GM18519 (cell line): ENCODE measurements around the gene PIWIL4.
A peak's percentile ranks its signal among the peaks of the same experiment; 100 is the strongest.
"Not testable (repeated sequence)": the region's sequence is repeated elsewhere in the genome, so short reads cannot be mapped to it uniquely, and the experiment has no call there.

ENCODE experiments used
- ATAC-seq: cut with Tn5 transposase; IDR thresholded peaks from one replicate; pipeline ENCODE4 v1.9.1; 2021; ENCODE audit warnings: mild to moderate bottlenecking, moderate library complexity; ENCODE audit not compliant: unreplicated experiment, low FRiP score

PIWIL4 gene

GRCh38 chr11:94546162-94546470 lies 21.1 kb upstream of the PIWIL4 start:
- ATAC-seq, result no peak

GRCh38 chr11:94546886-94547285 lies 20.3 kb upstream of the PIWIL4 start:
- no peak for ATAC-seq

GRCh38 chr11:94549146-94549545 lies 18.0 kb upstream of the PIWIL4 start:
- no peak for ATAC-seq

GRCh38 chr11:94550513-94550912 lies 16.7 kb upstream of the PIWIL4 start:
- no peak for ATAC-seq

- ATAC-seq, result no peak
These were observed 13.2 kb upstream of the PIWIL4 start for GRCh38 chr11:94553938-94554337.

GRCh38 chr11:94555752-94556329 lies 11.3 kb upstream of the PIWIL4 start:
- ATAC-seq, result not testable (repeated sequence)

- no peak for ATAC-seq
These were observed 9.7 kb upstream of the PIWIL4 start for GRCh38 chr11:94557421-94557820.

GRCh38 chr11:94557992-94558391 lies 9.2 kb upstream of the PIWIL4 start:
- no peak for ATAC-seq

GRCh38 chr11:94558468-94558867 lies 8.7 kb upstream of the PIWIL4 start:
- no peak for ATAC-seq

GRCh38 chr11:94558932-94559331 lies 8.2 kb upstream of the PIWIL4 start:
- ATAC-seq, result no peak

- no peak for ATAC-seq
These were observed 7.8 kb upstream of the PIWIL4 start for GRCh38 chr11:94559361-94559760.

GRCh38 chr11:94560834-94561233 lies 6.3 kb upstream of the PIWIL4 start:
- no peak for ATAC-seq

GRCh38 chr11:94563176-94563847 lies 3.9 kb upstream of the PIWIL4 start:
- ATAC-seq, result no peak

GRCh38 chr11:94563848-94564467 lies 3.2 kb upstream of the PIWIL4 start:
- ATAC-seq, result no peak

- ATAC-seq, result no peak
These were observed 1.0 kb downstream of the PIWIL4 start for GRCh38 chr11:94568200-94568599.

GRCh38 chr11:94568717-94569116 lies 1.5 kb downstream of the PIWIL4 start:
- no peak for ATAC-seq

GRCh38 chr11:94572975-94573374 lies 5.8 kb downstream of the PIWIL4 start:
- not testable (repeated sequence) for ATAC-seq

GRCh38 chr11:94574193-94574961 lies 7.2 kb downstream of the PIWIL4 start:
- ATAC-seq, result no peak

GRCh38 chr11:94576306-94576705 lies 9.1 kb downstream of the PIWIL4 start:
- ATAC-seq, result no peak

GRCh38 chr11:94577841-94578240 lies 10.7 kb downstream of the PIWIL4 start:
- ATAC-seq, result no peak

GRCh38 chr11:94581926-94582325 lies 14.8 kb downstream of the PIWIL4 start:
- peak; percentile 38 for ATAC-seq
